ENCODE results near the gene SMPD1.
"Not testable (repeated sequence)": the region's sequence is repeated elsewhere in the genome, so short reads cannot be mapped to it uniquely, and the experiment has no call there.

DNA sequence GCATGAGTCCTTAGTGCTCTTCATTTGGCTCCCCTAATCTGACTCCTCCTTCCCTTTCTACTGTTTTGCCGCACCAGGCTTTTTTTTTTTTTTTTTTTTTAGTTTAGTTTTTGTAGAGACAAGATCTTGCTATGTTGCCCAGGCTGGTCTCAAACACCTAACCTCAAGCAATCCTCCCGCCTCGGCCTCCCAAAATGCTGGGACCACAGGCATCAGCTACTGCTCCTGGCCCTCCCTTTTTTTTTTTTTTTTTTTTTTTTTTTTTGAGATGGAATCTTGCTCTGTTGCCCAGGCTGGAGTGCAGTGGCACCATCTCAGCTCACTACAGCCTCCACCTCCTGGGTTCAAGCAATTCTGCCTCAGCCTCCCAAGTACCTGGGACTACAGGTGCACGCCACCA, 2.0 kb downstream of the SMPD1 start:
- TF ChIP-seq CTCF (IDR thresholded peaks at IDR 0.05 in 4 of 5, conservative IDR thresholded peaks at IDR 0.05 in 1 of 5); POLR2A (IDR thresholded peaks at IDR 0.05): not testable (repeated sequence)
